GM23338 (cell line): ENCODE results near the gene ASTL. TPM values are rescaled to one million over a fixed set of nuclear protein-coding genes. Genes with fewer than 3 reads are reported as not detected.

ENCODE experiments used
- ATAC-seq: fragments of 200-7000 bp; cut with Tn5 transposase; 3 replicates; pipeline ENCODE4 v1.9.1; 2020
- DNase-seq: peaks from one replicate; pipeline ENCODE4 v3.0.0-alpha.2; 2015; ENCODE audit warnings: low spot score
- H2AFZ ChIP-seq: fragments of 200-600 bp; sonication (generic); 2 replicates; pipeline ENCODE4 v1.8.0; 2016; ENCODE audit warnings: antibody characterized with exemption, mild to moderate bottlenecking, moderate library complexity
- H3F3A ChIP-seq: fragments of 200-600 bp; sonication (generic); replicated peaks from 2 replicates; pipeline ENCODE4 v1.8.0; 2017; ENCODE audit warnings: antibody characterized with exemption, mixed run types, low read depth
- H3K27ac ChIP-seq: fragments of 200-600 bp; sonication (generic); 2 replicates; pipeline ENCODE4 v1.6.1; 2016; ENCODE audit warnings: low read depth
- H3K27me3 ChIP-seq: fragments of 200-600 bp; sonication (generic); 2 replicates; pipeline ENCODE4 v1.8.0; 2016; ENCODE audit warnings: mild to moderate bottlenecking, mixed run types, moderate library complexity; ENCODE audit not compliant: insufficient read depth
- H3K36me3 ChIP-seq: fragments of 200-600 bp; sonication (generic); 2 replicates; pipeline ENCODE4 v1.8.0; 2016; ENCODE audit warnings: mild to moderate bottlenecking; ENCODE audit not compliant: insufficient read depth
- H3K4me1 ChIP-seq: fragments of 200-600 bp; sonication (generic); 2 replicates; pipeline ENCODE4 v1.8.0; 2016; ENCODE audit warnings: mild to moderate bottlenecking, moderate library complexity; ENCODE audit not compliant: insufficient read depth
- H3K4me2 ChIP-seq: fragments of 200-600 bp; sonication (generic); 2 replicates; pipeline ENCODE4 v1.7.1; 2017; ENCODE audit warnings: mixed run types
- H3K4me3 ChIP-seq: fragments of 200-600 bp; sonication (generic); 2 replicates; pipeline ENCODE4 v1.6.1; 2016; ENCODE audit warnings: mixed run types
- H3K79me2 ChIP-seq: fragments of 200-600 bp; sonication (generic); replicated peaks from 2 replicates; pipeline ENCODE4 v1.8.0; 2017; ENCODE audit warnings: mild to moderate bottlenecking; ENCODE audit not compliant: insufficient read depth
- H3K9me2 ChIP-seq: fragments of 200-600 bp; sonication (generic); 2 replicates; pipeline ENCODE4 v1.8.0; 2017; ENCODE audit not compliant: insufficient read depth
- H4K20me1 ChIP-seq: fragments of 200-600 bp; sonication (generic); replicated peaks from 2 replicates; pipeline ENCODE4 v1.8.0; 2017; ENCODE audit warnings: mild to moderate bottlenecking; ENCODE audit not compliant: insufficient read depth
- H3K27ac Mint-ChIP-seq: 2 replicates; pipeline ENCODE4 v1.8.0; 2020; ENCODE audit warnings: inconsistent platforms, mild to moderate bottlenecking, moderate library complexity, mixed read lengths
- H3K27me3 Mint-ChIP-seq: 3 replicates; pipeline ENCODE4 v1.8.0; 2022; ENCODE audit warnings: low read depth, mild to moderate bottlenecking, moderate library complexity, mixed read lengths, inconsistent platforms; ENCODE audit not compliant: insufficient read depth, poor library complexity
- H3K36me3 Mint-ChIP-seq: 3 replicates; pipeline ENCODE4 v1.8.0; 2021; ENCODE audit warnings: low read depth, mild to moderate bottlenecking, inconsistent platforms, moderate library complexity, mixed read lengths
- H3K4me1 Mint-ChIP-seq: 3 replicates; pipeline ENCODE4 v1.8.0; 2020; ENCODE audit warnings: mild to moderate bottlenecking, inconsistent platforms, mixed read lengths
- H3K4me3 Mint-ChIP-seq: 3 replicates; pipeline ENCODE4 v1.8.0; 2021; ENCODE audit warnings: moderate library complexity, mild to moderate bottlenecking, inconsistent platforms, mixed read lengths
- H3K9me3 Mint-ChIP-seq: 3 replicates; pipeline ENCODE4 v1.8.0; 2020; ENCODE audit warnings: moderate library complexity, mild to moderate bottlenecking, inconsistent platforms, mixed read lengths
- CREB1 ChIP-seq: fragments of 250-450 bp; sonication (Bioruptor Pico); IDR thresholded peaks from 2 replicates; pipeline ENCODE4 v1.5.0; 2020; ENCODE audit warnings: low read depth, mild to moderate bottlenecking, moderate library complexity
- CTCF ChIP-seq, 2 experiments: fragments of 200-600 bp in 1 of 2; sonication (generic) in 1 of 2; conservative IDR thresholded peaks; 2 replicates each; pipeline versions ENCODE4 v1.5.1 to v1.6.1; 2016 to 2017; ENCODE audit warnings: antibody characterized with exemption in 2 of 2, low read depth in 2 of 2, mild to moderate bottlenecking in 2 of 2, moderate library complexity in 1 of 2
- ETS1 ChIP-seq: IDR thresholded peaks from 2 replicates; pipeline ENCODE4 v1.6.1; 2016; ENCODE audit warnings: antibody characterized with exemption
- EZH2 ChIP-seq: fragments of 200-600 bp; sonication (generic); IDR thresholded peaks from one replicate; pipeline ENCODE4 v1.8.0; 2017; ENCODE audit warnings: antibody characterized with exemption, mild to moderate bottlenecking, low read depth; ENCODE audit not compliant: unreplicated experiment
- JUNB ChIP-seq: IDR thresholded peaks from one replicate; pipeline ENCODE4 v1.6.1; 2016; ENCODE audit warnings: antibody characterized with exemption; ENCODE audit not compliant: unreplicated experiment
- POLR2AphosphoS5 ChIP-seq: IDR thresholded peaks from 2 replicates; pipeline ENCODE4 v1.6.1; 2016; ENCODE audit warnings: antibody characterized with exemption, low read depth
- REST ChIP-seq: IDR thresholded peaks from one replicate; pipeline ENCODE4 v1.6.1; 2018; ENCODE audit warnings: antibody characterized with exemption; ENCODE audit not compliant: unreplicated experiment
- STAT1 ChIP-seq: IDR thresholded peaks from one replicate; pipeline ENCODE4 v1.6.1; 2016; ENCODE audit warnings: antibody characterized with exemption; ENCODE audit not compliant: unreplicated experiment
- ZNF114 ChIP-seq: fragments of 250-450 bp; sonication (Bioruptor Pico); IDR thresholded peaks from 2 replicates; pipeline ENCODE4 v1.5.0; 2020; ENCODE audit warnings: mild to moderate bottlenecking, moderate library complexity
- polyA plus RNA-seq: library from polyadenylated mRNA; unstranded; fragments of >200 nt; fragmentation: Nextera tagmentation; extraction: Ambion mirVana; gene quantifications from 2 replicates; pipeline ENCODE4 v1.2.1, GENCODE V29; 2016
- total RNA-seq: library from RNA; depleted of rRNA; stranded (reverse); fragments of >200 nt; shearing (Covaris generic); gene quantifications from 2 replicates; pipeline ENCODE4 v1.2.3, GENCODE V29; 2014

ASTL gene
- total and polyA plus RNA-seq, 2 experiments from 2014 or later: 0.23 TPM; not detected in 1

GRCh38 chr2:96111257-96111640 is 27.1 kb downstream of the ASTL start (continued):
- TF ChIP-seq ETS1: no peak
- no peak for TF ChIP-seq STAT1
- no peak for TF ChIP-seq ZNF114 (CRISPR knock-in tag)
- TF ChIP-seq REST: no peak

GRCh38 chr2:96110621-96111256 is 27.6 kb downstream of the ASTL start:
- ATAC-seq: no peak
- Histone ChIP-seq H3K36me3 (no peaks in the 10 kb centered on the region), H4K20me1 (no peaks in the 10 kb centered on the region), H3K79me2 (no peaks in the 10 kb centered on the region), H3F3A (no peaks in the 10 kb centered on the region), H3K4me3 (no peak overlapping the region), H3K4me1 (peaks cover 20% of the 10 kb centered on the region), H3K4me2 (no peak overlapping the region), H2AFZ (no peak overlapping the region), H3K9me2 (no peaks in the 10 kb centered on the region), H3K27me3 (peaks cover 9% of the 10 kb centered on the region), H3K27ac (no peak overlapping the region)
- Mint-ChIP-seq H3K4me1 (peaks cover 31% of the 10 kb centered on the region), H3K27me3 (peaks cover 21% of the 10 kb centered on the region), H3K36me3 (0 out of 3 replicates have a peak, but pooled peaks cover under 1% of the 10 kb centered on the region), H3K9me3 (peaks cover 4% of the 10 kb centered on the region; the same call in 2 of the 3 replicates), H3K4me3 (no peak overlapping the region), H3K27ac (no peak overlapping the region)
- DNase-seq: no peak
- no peak for TF ChIP-seq POLR2AphosphoS5
- no peak for TF ChIP-seq REST
- no peak for TF ChIP-seq ZNF114 (CRISPR knock-in tag)
- no peak for TF ChIP-seq EZH2
- TF ChIP-seq JUNB: no peak
- no peak for TF ChIP-seq CREB1 (CRISPR knock-in tag)
- no peak for TF ChIP-seq CTCF (conservative IDR thresholded peaks at IDR 0.05; ENCODE audit: low read depth in 2 of 2)
